Panc1 (cell line): ENCODE data around the gene GLIPR1L2.

Source experiments
- POLR2AphosphoS5 ChIP-seq: IDR thresholded peaks from 2 replicates; pipeline ENCODE4 v1.6.1; 2012; ENCODE audit warnings: mild to moderate bottlenecking, low read depth, low read length, moderate library complexity
- REST ChIP-seq, 2 experiments: IDR thresholded peaks; 2 replicates each; pipeline ENCODE4 v1.6.1; 2011 to 2012; ENCODE audit warnings: low read depth in 2 of 2, control low read depth in 1 of 2, low read length in 1 of 2, mild to moderate bottlenecking in 1 of 2, moderate library complexity in 1 of 2; ENCODE audit not compliant: insufficient read depth in 1 of 2
- SIN3A ChIP-seq: IDR thresholded peaks from 2 replicates; pipeline ENCODE4 v1.6.1; 2012; ENCODE audit warnings: low read depth, mild to moderate bottlenecking, low read length, moderate library complexity, borderline replicate concordance; ENCODE audit not compliant: insufficient read depth
- TCF7L2 ChIP-seq: IDR thresholded peaks from 2 replicates; pipeline ENCODE4 v1.6.1; 2011; ENCODE audit warnings: mild to moderate bottlenecking, low read depth, low read length, inconsistent platforms
- TF ChIP-seq, protein P1 (sequence below): fragments of 450-650 bp; IDR thresholded peaks from 2 replicates; pipeline ENCODE4 v1.5.1; 2017; ENCODE audit warnings: mild to moderate bottlenecking

DNA sequence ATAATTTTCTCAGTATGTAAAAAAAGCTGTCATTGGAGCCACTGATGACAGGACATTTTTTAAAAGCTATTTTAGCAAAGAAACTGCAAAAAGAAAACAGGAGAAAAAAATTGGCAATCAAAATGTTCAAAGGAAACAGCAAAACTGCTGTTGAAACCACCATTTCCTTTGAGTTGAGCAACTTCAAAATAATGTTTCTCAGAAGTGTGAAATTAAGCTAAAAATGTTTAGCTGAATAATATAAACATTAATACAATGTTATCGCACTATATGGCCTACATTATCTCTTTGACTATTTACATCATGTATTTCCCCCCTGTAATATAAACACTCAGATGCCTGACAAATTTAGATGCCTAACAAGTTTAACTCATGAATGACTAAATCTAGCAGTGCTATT, 66.3 kb downstream of the GLIPR1L2 start:
- TF ChIP-seq, protein P1, sequence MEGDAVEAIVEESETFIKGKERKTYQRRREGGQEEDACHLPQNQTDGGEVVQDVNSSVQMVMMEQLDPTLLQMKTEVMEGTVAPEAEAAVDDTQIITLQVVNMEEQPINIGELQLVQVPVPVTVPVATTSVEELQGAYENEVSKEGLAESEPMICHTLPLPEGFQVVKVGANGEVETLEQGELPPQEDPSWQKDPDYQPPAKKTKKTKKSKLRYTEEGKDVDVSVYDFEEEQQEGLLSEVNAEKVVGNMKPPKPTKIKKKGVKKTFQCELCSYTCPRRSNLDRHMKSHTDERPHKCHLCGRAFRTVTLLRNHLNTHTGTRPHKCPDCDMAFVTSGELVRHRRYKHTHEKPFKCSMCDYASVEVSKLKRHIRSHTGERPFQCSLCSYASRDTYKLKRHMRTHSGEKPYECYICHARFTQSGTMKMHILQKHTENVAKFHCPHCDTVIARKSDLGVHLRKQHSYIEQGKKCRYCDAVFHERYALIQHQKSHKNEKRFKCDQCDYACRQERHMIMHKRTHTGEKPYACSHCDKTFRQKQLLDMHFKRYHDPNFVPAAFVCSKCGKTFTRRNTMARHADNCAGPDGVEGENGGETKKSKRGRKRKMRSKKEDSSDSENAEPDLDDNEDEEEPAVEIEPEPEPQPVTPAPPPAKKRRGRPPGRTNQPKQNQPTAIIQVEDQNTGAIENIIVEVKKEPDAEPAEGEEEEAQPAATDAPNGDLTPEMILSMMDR, result no peak
- TF ChIP-seq SIN3A (no peak), REST (IDR thresholded peaks at IDR 0.05; ENCODE audit: insufficient read depth in 1 of 2, low read depth in 2 of 2, low read length in 1 of 2) (no peak), POLR2AphosphoS5 (no peak), TCF7L2 (no peak)
